ENCODE results near the gene TBL1X.
"Not testable (repeated sequence)": the region's sequence is repeated elsewhere in the genome, so short reads cannot be mapped to it uniquely, and the experiment has no call there.

The TBL1X gene

DNA sequence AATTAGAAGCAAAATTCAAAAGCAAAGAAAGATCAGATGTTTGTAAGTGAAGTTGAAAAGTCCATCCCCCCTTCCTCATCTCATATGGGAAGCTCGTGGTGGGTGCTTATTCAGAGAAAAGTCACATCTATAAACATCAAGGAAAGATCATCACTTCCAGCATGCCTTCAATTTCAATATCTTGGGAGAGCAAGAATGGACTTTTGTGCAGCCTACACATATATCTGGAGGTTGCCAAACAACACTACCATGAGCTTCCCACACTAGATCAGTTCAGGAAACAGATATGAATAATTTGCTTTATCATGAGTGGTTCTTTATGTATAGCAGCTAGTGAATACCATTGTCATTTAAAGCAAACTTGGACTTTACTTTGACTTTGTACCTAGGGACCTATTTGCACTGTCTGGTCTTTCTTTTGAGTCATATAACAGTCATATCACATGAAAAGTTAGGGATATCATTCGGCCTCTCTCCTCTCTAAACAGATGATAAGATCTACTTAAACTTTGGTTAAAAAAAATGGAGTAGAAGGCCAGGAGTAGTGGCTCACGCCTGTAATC lies 5.6 kb upstream of the TBL1X start:
- DNase-seq: no peak

DNA sequence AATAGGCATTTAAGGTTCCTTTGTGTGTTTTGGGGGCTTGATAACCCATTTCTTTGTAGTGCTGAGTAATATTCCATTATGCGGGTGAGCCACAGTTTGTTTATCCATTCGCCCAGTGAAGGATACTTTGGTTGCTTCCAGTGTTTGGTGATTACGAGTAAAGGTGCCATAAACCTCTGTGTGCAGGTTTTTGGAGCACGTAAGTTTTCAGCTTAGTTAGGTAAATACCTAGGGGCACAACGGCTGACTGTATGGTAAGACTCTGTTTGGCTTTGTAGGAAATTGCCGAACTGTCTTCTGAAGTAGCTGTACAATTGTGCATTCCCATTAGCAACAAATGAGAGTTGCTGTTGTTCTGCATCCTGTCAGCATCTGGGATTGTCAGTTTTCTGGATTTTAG lies 3.8 kb upstream of the TBL1X start:
- no peak for DNase-seq

DNA sequence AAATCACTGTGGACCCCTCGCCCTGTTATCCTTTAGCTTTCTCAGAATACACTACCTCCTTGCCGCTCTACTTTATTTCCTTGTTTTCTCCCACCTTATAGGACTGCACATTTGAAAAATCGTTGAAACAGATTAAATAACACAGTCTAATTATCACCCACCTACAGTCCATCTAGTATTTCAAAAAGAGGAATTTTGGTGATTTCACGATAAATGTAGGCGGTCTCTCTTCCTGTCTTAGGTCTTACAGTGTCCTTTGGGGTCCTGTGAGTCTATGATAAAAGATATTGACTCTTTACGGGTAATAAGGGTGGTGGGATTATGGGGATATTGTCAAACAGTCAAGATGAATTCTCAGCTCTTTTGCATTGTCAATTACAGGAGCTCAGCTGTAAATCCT lies 2.4 kb upstream of the TBL1X start:
- DNase-seq: no peak

DNA sequence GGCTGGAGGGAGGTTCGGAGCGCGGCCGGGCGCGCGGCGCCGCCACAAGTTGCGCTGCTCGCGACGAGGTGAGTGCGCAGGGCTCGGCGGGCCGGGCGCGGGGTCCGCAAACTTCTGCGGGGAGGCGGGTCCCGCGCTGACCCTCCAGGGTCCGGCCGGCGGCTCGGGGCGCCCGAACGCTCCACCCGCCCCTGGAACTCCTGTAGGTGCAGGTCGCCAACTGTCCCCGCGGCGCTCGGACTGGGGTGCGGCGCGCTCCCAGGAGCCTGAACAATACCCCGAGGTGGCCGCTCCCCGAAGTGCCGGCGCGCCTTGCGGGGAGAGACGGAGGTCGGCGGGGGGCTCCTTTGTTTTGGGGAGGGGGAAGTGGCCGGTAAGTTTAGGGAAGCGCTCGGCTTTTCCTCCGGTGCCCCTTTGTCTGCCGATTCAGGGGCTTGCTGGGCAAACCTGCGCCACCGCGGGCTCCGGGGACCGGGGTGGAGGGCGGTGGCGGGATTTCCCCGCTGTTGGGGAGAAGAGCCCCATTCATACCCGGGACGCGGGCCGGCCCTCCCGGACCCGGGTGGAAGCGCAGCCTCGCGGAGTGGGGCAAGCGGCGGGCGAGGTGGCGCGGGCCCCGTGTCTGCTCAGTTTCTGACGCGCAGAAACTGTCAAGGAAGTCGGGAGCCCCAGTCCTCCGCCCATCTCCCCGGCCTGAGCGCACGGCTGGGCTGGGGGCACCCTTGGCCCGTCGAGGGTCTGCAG lies 694 bp downstream of the TBL1X start:
- peak in 1 of 4 experiments; percentile 10 for DNase-seq

DNA sequence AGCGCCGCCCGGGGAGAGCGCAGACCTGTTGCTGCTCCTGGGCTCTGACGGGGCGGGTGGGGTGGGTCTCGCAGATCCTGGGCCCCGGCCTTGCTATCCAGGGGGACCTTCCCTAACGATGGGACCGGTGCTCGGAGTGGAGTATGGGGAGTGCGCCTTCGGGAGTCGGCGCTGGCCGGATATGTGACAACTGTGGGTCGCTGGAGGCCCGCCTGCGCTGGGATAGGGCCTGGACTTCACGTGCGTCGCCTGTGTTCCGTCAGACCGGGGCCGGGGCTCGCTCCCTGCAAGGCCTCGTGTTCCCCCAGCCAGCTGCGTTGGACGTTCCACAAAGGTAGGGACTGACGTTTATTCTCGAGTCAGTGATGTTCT lies 1.3 kb downstream of the TBL1X start:
- DNase-seq: no peak

DNA sequence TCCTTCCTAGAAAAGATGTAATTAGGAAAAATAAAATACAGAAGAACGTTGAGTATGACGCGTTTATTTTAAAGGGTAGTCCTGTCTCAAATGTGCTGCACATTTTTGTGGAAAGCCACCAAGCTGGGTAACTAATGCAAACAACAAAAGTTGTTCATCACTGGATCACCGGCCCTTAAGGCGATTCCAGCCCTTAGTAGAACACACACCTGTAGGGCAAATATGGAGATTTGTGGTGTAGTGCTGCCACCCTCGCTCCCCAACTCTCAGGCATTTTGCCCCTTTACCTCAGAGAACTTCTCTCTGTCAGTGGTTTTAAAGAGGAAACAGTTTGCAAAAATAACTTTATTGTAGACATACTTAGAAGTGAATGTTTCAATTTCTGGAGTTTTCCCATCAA lies 1.9 kb downstream of the TBL1X start:
- DNase-seq: no peak

DNA sequence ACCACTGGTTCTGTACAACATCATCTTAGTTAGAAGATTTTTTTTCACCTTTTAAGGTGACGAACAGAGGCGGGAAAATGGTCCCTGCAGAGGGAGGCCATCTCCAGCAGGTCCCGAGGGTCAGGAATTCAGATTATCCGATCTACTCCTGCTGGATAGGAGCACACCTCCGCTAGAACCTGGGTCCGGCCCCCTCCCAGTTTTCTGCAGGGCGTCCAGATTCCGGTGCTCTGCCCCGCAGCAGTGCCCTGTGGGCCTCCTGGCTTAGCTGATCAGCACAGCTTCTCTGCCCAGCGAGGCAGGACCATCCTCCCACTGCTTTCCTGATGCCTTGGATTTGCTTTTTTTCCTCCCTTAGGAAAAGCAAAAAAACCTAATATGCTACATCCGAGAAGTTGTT lies 2.3 kb downstream of the TBL1X start:
- no peak for DNase-seq

DNA sequence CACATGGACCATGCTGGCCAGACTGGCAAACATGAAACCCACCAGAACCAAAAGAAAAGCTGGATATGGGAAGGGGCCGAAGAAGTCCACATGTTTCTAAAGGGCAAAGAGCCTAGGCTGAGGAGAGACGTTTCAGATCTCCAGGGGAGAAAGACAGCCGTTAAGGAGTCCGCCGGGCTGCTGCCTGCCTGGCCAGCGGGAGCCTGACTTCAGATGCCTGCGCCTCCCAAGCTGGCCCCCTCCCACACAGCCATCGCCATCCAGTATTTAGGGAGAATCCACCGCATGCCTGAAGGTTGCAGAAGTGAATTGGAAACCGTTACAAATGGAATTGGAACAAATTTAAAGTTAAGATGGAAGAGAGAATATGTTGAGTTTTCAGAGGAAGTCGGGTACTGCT lies 2.9 kb downstream of the TBL1X start:
- no peak for DNase-seq

DNA sequence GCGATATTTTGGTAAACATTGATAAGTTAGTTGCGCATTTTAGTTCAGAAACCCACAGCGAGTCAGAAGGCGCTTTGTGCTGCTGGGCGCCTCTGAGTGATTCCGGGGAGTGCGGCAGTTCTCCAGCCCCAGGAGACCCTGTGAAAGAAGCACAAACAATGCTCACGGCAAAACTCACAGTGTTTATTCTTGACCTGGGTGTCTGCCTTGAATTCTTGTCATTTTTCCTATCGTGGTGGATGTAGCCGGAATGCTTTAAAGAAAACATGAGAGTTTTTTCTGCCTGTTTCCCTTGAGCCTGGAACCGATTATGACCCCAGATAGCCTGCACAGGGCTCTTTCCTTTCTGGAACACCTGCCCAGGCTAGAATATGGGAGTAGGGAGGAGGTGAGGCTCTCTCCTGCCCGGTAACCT lies 6.7 kb downstream of the TBL1X start:
- DNase-seq: no peak

DNA sequence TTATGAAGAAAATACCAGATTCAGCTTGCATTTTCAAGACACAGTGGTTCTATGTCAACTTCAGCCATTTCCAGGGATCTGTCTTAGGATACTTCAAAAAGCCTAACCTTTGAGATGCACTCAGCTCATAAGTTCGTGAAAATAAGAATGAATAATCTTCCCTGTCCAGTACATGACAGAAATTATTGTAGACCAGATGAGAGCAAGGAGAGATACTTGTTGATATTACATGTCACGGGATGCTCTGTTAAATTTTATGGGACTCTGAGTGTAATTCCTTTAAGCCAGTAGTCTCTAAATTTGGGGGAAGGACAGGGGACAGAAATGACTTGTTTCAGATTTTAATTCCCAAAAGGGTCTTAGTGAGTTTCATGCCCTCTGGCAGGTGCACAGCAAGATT lies 8.8 kb downstream of the TBL1X start:
- DNase-seq: no peak

DNA sequence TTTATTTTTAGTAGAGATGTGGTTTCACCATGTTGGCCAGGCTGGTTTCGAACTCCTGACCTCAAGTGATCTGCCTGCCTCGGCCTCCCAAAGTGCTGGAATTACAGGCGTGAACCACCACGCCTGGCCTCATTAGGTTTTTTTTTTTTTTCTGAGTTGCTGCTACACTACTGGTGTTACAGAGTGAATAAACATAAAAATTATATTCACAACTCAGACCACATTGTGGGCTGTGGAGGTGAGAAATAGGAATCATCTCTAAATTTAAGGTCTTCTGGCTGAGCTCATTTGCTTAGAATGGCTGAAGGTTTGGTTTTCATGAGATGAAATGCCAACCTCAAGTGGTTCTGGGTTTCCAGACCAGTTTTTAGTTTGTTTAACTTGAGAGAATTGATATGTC lies 10.6 kb downstream of the TBL1X start:
- not testable (repeated sequence) for DNase-seq

DNA sequence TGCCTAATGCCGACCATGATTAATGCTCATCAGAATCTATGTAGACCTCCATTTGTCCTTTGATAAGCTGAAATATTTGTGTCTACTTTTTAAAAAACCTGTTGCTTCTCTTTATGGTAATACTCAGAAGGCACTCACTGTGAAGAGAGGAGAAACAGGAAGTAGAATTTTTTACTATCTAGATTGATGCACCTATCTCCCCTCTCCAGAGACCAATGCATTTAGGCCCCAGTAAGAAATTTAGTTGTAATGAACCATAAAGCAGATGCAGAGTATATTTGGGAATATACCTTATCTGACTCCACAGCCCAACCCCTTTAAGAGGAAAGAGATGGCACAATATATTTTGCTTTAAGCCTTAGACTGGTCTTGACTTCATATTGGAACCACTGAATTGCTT lies 11.1 kb downstream of the TBL1X start:
- DNase-seq: no peak

DNA sequence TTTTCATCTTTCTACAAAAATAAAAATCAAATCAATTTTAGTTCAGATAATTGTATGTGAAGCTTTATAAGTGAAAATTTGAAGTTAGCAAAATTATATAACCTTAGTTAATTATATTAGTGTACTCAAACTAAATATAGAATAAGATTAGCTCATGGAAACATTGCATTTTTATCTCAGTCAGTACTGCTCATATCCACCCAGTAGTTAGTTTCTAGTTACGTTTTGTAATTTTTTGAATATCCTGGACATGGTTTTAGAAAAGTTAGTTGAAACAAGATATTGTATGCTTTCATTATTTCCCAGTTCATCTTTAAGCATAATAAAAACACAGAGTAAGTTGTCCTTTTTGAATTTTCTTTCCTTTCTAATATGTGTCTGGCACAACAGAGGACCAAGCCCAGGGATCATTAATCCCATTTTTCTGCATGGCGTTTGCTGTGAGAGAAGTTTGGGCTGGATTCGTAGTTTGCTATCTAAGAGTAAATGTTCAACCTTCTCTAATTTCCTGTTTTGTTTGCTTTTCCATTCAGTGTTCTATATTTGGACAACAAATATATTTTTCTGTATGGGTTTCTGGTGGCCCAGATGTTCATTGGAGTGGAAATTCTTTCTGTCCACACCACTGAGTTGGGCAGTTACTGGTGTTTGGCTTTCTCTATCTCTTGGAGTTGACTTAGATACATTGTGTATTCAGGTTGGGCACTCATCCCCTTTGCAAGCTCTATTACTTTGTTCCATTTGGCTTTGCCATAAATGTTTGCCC lies 12.1 kb downstream of the TBL1X start:
- no peak for DNase-seq

DNA sequence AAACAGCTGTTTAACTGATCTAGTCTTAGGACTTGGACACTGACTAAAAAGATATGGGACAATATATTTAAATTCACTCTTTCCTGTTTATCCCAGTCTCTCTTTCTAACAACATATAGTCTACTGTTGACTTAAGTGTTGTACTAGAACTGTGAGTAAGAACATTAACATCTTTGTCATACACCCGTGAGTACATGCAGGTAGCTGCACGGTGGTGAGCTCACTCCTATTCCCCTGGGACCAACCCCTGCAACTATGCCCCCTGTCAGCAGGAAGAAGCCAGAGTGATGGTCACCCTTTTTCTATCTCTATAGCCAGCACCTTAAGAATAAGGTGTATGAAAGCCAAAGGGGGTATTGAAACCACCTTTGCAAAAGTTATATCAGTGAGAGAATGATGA lies 17.6 kb downstream of the TBL1X start:
- no peak for DNase-seq

DNA sequence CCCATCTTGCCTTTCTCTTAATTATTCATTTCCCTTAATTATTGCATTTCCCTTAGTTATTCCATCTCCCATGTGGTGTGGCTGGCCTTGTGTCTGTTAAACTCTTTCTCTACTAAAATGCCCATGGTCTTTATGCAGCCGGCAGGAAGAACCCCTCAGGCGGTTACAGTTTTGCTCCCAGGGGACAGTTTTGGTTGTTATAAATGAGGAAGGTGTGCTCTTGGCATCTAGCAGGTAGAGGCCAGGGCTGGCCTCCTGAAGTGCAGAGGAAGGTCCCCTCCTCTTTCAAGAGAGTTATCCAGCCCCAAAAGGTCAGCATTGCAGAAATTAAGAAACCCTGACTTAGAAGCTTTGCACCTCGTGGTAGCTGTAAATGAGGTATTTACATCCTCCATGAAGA lies 18.0 kb downstream of the TBL1X start:
- no peak for DNase-seq

DNA sequence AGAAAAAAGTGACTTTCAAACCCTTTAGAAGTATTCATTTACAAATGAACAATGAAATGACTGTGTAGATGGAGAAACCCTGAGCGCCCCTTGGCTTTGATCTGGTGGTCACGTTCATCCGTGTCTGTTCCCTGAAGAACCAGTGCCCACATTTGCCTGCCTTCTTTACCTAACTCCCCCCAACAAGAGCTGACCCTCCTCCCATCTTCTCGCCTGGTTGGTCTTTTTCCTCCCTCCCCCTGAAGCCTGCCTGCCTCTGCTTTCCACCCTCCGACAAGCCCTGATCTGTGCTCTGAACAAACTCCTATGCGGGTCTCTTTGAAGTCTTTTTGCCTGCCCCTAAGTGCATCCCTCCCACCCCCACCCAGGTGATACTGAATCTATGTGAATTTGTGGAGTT lies 18.5 kb downstream of the TBL1X start:
- no peak for DNase-seq

DNA sequence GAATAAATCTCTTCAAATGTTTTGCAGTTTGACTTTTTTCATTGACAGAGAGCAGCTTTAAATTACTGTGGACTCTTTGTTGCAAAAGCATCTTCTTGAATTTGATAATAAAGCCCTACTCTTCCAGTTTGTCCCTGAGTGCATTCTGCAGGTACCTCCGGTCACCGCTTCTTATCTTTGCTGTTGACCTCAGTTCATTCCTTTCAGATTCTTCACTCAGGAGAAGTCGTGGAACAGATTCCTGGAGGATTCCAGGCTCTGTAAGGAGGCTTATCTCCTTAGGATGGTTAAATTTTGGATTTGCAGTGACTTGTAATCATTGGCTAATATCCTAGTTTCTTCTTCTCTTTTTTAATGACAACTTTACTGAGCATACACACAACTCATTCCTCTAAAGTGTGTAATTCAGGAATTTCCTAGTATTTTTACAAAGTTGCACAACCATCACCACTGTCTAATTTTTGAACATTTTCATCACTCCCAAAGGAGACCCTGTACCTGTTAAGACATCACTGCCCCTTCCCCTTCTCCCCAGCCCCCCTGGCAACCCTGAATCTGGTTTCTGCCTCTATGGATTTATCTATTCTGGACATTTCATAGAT lies 22.0 kb downstream of the TBL1X start:
- DNase-seq: no peak

DNA sequence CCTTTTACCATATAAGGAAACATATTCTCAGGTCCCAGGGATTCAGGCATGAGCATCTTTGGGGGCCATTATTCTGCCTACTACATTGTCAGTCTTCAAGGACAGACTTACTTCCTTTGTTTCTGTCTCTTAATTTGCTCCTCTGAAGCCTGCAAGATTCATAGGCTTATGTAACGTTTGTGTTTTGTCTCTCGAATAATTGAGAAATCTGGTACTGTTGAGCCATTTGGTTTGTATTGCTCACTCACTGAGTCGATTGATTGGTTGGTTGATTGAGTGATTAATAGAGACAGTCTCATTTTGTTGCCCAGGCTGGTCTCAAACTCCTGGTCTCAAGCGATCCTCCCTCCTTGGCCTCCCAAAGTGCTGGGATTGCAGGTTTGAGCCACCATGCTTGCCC lies 23.7 kb downstream of the TBL1X start:
- no peak for DNase-seq

DNA sequence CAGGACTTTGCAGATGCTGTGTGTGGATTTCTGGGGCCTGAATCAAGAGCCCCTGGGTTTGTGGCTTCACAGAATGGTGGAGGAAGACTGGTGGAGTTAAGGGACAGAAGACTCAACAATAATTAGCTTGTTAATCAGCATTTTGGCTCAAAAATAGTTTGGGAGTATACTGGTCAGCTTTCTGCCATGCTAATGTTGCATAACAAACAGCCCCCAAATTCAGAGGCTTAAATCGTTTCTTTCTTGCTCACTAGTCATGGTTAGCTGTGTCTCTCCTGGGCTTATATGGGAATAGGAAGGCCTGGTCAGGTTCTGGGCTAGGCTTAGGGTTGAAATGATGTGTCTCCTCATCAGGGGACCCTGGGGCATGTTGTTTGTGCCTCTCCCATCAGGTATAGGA lies 24.4 kb downstream of the TBL1X start:
- no peak for DNase-seq

DNA sequence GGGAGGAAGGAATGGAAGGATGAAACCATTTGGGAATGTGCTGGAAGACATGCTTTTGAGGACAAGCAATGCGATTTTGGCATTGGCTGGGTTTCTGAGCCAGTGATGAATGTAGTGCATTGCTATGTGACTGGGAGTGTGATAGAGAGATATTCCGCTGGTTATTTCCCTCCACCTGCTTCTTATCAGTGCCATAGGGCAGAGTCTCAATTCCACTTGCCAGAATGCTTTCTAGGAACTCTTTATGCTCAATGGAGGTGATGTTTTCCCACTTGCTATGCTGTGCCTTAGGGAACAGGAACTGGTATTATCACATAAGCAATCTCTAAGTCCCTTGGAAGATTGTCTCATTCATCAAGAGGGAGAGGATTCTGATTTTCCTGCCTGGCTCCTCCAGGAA lies 28.0 kb downstream of the TBL1X start:
- DNase-seq: no peak

DNA sequence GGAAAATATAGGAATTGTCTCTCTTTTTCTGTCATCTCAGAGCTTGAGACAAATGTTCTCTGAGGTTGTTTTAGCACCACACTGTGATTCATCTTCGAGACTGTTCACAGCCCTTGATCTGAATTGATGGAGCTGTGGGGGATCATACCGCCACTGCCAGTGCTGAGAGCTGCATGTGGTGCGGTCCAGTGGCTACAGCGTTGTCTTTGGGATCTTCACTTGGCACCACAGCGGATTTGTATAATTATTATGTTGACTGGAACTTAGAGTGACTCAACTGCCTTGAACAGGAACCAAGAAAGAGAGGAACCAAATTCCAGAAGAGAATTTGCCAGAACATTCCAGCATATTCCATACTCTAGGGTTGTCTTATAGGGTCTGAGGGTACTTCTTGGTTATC lies 29.1 kb downstream of the TBL1X start:
- DNase-seq: no peak

DNA sequence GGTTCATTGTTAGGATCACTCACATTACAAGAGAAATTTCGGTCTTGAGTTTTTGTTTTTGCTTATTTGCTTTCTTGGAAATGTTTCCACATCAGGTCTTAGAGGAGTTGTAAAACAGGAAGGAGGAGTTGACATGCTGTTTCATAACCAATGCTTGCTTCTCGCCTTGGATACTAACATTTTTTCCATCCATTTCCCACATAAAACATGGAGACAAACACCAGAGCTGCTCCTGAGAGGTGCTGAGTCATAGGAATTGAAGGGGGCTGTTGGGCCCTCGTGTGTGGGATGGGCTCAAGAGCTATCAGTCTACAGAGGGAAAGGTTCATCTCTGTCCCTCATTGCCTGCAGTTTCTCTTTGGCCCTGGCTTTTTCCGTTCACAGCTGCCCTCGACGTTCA lies 29.9 kb downstream of the TBL1X start:
- DNase-seq: no peak

DNA sequence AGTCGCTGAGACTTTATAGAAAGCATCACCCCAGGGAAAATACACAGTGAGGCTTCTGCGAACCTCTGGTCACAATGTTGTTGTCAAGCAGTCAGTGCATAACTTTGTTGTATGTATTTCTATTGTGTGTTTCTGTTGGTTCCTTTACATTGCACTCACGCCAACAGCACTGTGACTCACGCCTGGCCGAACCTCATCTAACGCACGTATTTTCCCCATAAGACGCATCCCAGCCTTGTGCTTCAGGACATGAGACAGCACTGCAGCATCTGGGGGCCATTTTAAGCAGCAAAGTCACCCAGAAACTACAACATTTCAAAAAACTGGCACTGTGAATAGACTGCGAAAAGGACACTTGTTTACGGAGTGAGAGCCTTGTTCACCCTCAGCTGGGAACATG lies 30.6 kb downstream of the TBL1X start:
- DNase-seq: no peak

DNA sequence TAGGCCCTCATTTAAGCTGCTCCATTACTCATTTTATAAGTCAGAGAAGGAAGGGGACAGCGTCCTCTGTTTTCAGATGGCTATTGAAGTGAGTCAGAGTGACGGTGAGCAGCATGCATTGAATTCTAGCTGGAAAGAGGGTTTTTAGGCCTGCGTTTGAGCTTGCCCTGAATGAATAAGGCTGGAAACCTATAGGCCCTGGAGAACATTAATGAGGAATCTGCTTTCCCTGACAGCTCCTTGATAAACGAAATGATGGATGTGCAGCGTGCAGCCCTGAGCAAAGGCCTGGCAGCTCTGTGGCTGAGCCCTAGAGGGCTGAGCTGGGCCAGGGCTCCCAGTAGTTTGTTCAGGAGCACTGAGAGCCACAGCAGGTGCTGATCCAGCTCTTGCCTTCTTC lies 33.4 kb downstream of the TBL1X start:
- DNase-seq: no peak
